HG02852 (cell line): ENCODE data around the gene CADPS2.

Source experiments
- ATAC-seq: cut with Tn5 transposase; IDR thresholded peaks from one replicate; pipeline ENCODE4 v1.9.1; 2021; ENCODE audit warnings: mild to moderate bottlenecking, moderate library complexity; ENCODE audit not compliant: unreplicated experiment

CADPS2 gene

GRCh38 chr7:122886357-122887081 lies at the start of gene CADPS2:
CADPS2 (minus strand) TSS chr7:122886460; CDS start chr7:122886337, 123 bp downstream.
- peak; percentile 72 for ATAC-seq

GRCh38 chr7:122935620-122936019 lies 49.4 kb upstream of the CADPS2 start:
- no peak for ATAC-seq

DNA sequence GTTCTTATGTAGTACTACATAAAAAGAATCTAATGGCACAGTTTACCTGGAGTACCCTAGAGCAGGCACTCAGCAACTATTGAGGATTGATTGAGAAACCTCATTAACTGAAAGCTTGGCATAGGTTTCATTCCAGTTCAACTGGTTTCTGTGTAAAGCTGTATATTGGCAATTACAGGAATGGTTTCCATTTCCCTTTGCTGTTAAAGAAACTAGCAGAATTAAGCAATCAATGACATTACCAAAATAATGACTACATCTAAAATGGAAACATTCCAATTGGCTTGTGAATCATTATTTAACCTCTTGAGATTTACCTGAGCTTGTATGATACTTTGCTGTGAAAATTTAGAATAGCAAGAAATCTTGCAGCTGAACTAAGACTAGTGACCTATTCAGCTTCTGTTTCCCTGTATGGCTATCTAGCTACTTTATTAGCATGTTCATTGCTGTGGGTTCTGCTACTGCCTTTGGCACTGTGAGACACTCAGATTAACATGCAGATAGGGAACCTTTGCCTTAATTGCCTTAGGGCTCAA lies 33.5 kb upstream of the CADPS2 start:
- no peak for ATAC-seq

GRCh38 chr7:122914812-122915211 lies 28.6 kb upstream of the CADPS2 start:
- no peak for ATAC-seq

- no peak for ATAC-seq
These were observed 27.3 kb upstream of the CADPS2 start for GRCh38 chr7:122913608-122914007.

DNA sequence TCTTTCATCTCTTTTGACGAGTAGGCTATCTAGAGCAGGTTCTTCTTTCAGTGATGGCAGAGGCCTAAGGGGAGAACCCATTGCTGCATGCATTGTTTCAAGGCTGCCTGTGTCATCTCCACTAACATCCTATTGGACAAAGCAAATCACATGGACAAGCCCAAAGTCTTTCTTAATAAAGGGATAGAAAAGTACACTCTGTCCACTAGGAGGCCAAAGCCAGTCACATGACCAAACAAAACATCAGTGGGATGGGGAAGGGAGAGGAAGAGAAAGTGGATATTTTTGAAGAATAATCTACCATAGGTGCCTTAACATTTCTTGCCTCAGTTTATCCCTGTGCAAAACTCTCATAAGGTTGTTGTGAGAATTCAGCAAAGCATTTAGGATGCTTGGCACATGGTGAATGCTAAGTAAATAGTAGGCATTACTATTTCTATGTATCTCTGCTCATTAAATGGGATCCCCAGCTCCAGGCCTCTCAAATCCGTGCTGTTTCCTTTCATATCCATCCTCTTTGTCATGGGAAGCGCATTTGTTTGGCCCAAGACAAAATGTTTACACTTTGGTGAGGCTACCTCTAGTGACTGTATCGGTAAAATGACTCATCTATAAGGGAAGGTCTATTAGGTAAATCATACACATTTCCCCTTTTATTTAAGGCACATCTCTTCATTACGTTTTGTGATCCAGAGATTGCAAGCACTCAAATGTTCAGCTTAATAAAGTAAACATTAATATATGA lies 16.7 kb upstream of the CADPS2 start:
- peak; percentile 54 for ATAC-seq

- ATAC-seq: no peak
These were observed 15.0 kb upstream of the CADPS2 start for GRCh38 chr7:122901250-122901649.

GRCh38 chr7:122896509-122896908 lies 10.2 kb upstream of the CADPS2 start:
- ATAC-seq: no peak

- no peak for ATAC-seq
These were observed 7.2 kb upstream of the CADPS2 start for GRCh38 chr7:122893486-122893885.

DNA sequence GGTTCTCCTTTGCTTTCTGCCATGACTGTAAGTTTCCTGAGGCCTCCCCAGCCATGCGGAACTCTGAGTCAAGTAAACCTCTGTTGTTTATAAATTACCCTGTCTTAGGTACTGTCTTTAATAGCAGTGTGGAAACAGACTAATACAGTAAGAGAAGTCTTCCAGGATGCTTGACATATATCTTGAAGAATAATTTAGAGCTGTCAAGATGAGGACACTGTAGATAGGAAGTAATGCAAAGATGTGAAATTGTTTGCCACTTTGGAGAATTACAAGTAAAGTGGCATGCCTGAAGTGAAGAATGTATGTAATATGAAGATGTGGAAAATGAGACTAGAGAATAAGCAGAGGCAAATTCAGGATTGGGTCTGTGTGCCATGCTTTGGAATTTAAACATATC lies 2.9 kb upstream of the CADPS2 start:
- no peak for ATAC-seq

GRCh38 chr7:122887848-122888247 lies 1.6 kb upstream of the CADPS2 start:
- no peak for ATAC-seq

GRCh38 chr7:122887198-122887597 lies 938 bp upstream of the CADPS2 start:
- ATAC-seq: no peak

DNA sequence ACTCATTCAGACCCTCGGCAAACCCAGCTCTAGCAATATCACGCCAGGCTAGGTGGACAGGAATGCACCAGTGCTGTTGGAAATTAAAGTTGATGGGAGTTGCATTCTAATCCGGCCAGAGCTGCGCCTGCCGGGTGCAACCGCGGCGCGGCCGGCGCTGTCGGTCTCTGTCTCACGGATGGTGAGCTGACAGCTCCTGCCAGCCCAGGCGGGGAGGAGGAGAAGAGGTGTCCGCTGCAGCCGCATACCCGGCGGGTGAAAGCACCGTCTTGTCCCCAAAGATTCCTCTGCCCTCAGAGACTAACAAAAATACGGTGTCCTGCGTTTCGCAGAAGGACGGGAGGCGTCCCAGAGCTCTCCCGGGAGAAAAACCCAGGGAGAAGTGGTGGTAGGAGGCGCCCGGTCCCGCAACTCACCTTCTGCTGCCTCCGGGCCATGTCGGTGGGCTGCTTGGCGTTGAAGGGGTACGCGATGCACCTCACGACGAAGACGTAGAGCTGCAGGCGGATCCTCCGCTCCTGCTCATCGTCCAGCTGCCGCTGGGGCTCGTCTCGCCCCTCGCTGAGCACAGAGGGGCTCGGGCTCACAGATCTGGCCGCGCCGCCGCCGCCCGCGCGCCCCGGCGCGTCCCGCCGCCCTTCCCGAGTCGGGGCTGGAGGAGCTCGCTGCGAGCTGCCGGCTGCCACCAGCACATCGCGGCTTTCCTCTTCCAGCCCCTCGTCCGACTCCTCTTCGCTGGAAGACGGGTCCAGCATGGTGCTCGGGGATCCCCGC lies 490 bp downstream of the CADPS2 start:
- ATAC-seq: peak; percentile 25

DNA sequence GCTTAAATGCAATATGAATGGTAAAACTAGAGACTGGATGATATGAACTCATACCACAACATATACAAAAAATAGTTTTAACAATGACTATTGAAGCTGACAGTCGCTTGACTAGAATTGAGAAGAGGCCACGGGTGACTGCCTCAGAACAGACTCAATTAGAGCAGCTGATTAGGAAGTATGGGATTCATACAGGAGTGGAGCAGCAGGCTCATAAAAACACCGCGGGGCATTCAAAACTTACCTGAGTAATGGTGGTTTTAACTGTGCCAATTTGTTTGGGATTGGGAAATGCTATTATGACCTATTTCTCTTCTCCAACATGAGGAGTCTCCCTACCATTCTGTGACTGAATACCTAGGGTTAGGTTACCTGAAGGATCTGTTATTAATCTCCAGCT lies 2.1 kb downstream of the CADPS2 start:
- ATAC-seq: no peak

- no peak for ATAC-seq
These were observed 3.1 kb downstream of the CADPS2 start for GRCh38 chr7:122883049-122883680.

- no peak for ATAC-seq
These were observed 4.9 kb downstream of the CADPS2 start for GRCh38 chr7:122881324-122881723.

GRCh38 chr7:122869260-122869659 lies 17.0 kb downstream of the CADPS2 start:
- no peak for ATAC-seq

- ATAC-seq: no peak
These were observed 18.7 kb downstream of the CADPS2 start for GRCh38 chr7:122867471-122867980.

GRCh38 chr7:122864838-122865237 lies 21.4 kb downstream of the CADPS2 start:
- ATAC-seq: no peak

GRCh38 chr7:122864016-122864415 lies 22.2 kb downstream of the CADPS2 start:
- ATAC-seq: no peak

DNA sequence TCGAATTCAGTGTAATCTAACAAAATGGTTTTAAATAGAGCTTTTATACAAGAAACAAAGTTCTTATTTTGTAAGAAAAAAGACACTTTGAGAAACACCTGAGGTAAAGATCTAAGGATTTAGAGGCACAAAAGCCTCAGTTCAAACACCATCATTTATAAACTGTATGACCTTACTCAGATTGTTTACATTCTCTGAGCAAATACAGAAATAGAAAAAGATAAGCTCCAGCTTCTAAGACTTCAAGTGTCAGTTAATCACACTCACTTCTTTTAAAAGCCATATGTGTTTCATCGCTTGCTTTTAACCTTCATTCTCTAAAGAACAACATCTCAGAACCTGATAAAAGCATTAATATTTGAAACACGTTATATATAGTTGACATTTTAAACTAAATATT lies 27.9 kb downstream of the CADPS2 start:
- ATAC-seq: no peak
